ENCODE data around the gene PTPRG. TPM values are rescaled to one million over a fixed set of nuclear protein-coding genes. Genes with fewer than 3 reads are reported as not detected.

Gene PTPRG
- total RNA-seq, 1 experiment from 2014 or later: 11.7 TPM

DNA sequence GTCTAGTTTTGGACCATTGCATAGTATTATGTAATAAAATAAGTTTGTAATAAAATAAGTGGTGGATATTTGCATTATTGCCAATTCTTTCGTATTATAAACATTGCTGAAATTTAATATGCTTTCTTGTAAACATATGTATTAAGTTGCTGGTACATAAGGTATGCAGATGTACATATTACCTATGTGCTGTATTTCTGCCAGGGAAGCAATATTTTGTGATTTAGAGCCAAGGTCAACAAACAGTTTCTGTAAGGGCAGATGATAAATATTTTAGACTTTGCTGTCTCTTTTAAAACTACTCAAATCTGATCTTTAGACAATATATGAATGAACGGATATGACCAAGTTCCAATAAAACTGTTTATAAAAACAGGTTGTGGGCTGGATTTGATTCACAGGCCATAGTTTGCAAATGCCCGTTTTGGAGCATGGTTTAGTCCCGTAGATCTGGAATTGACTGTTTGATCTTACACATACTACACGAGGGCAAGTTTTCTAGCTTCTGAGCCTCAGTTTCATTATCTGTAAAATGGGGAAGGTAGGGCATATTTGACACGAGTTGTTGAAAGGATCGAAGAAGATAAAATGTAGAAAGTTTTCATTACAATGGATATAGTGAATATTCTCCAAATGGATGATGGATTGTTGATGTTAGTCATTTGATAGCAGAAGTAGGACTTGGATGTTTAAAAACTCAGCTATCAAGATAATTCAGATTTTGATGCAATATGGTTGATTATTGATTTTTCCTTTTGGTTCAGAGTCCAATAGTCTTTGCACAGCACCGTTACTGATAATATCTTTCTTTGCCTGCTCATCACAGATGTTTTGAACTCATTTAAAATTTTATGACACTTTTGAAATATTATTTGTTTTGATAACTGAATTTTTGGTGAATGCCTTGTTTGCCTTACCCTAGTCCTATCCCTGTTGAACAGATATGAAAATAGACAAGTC lies 417.4 kb downstream of the PTPRG start:
- H3K4me1 ChIP-seq (ENCODE audit: insufficient read depth, low read length, poor library complexity, severe bottlenecking): no peaks in the 10 kb centered on the region
- TF ChIP-seq, protein P1, sequence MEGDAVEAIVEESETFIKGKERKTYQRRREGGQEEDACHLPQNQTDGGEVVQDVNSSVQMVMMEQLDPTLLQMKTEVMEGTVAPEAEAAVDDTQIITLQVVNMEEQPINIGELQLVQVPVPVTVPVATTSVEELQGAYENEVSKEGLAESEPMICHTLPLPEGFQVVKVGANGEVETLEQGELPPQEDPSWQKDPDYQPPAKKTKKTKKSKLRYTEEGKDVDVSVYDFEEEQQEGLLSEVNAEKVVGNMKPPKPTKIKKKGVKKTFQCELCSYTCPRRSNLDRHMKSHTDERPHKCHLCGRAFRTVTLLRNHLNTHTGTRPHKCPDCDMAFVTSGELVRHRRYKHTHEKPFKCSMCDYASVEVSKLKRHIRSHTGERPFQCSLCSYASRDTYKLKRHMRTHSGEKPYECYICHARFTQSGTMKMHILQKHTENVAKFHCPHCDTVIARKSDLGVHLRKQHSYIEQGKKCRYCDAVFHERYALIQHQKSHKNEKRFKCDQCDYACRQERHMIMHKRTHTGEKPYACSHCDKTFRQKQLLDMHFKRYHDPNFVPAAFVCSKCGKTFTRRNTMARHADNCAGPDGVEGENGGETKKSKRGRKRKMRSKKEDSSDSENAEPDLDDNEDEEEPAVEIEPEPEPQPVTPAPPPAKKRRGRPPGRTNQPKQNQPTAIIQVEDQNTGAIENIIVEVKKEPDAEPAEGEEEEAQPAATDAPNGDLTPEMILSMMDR (conservative IDR thresholded peaks at IDR 0.05; ENCODE audit: low read depth, low read length): no peak
- no peak for TF ChIP-seq EZH2 (IDR thresholded peaks at IDR 0.05; ENCODE audit: borderline replicate concordance, low read depth, low read length, poor library complexity, severe bottlenecking)
- H3K27ac ChIP-seq (ENCODE audit: low read depth, low read length, poor library complexity, severe bottlenecking): no peak overlapping the region
- ChIA-PET POLR2A (ENCODE audit: low non-redundant PET) (no interaction called here), CTCF (no interaction called here)
- BruUV-seq (replicated peaks): no TSS peak
- no peaks in the 10 kb centered on the region for H3K27me3 ChIP-seq (replicated peaks; ENCODE audit: insufficient read depth, low read depth, low read length, poor library complexity)
- no peaks in the 10 kb centered on the region for H3K36me3 ChIP-seq (ENCODE audit: insufficient read depth, low read length, poor library complexity, severe bottlenecking)
- no peaks in the 10 kb centered on the region for H3K9me3 ChIP-seq (ENCODE audit: low read depth, low read length, poor library complexity, severe bottlenecking)
- intact Hi-C loops (cut with micrococcal nuclease; ENCODE audit: unreplicated experiment): no loop called here
- DNase-seq (ENCODE audit: low spot score): no peak
- no peak overlapping the region for H3K4me3 ChIP-seq (ENCODE audit: low read depth, low read length, poor library complexity, severe bottlenecking)

DNA sequence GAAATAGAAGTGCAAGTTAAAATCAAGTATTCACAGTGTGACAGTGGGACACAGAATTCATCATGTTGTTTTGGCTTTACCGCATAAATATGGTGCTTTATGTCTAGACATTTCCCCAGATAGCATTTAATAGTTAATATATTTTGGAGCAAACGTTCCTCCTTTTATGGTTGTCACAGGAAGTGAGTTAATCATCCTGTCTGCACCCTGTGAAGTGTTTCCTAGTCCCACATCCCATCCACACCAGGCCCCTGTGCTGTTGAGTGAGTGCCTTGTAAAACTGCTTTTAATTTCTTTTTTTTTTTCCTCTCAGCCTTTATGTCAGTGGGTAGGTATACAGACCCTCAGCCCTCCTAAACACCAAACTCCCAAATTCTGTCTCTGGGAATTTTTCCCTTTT lies 418.3 kb downstream of the PTPRG start:
- intact Hi-C loops (cut with micrococcal nuclease; ENCODE audit: unreplicated experiment): no loop called here
- H3K36me3 ChIP-seq (ENCODE audit: insufficient read depth, low read length, poor library complexity, severe bottlenecking): no peaks in the 10 kb centered on the region
- H3K27me3 ChIP-seq (replicated peaks; ENCODE audit: insufficient read depth, low read depth, low read length, poor library complexity): no peaks in the 10 kb centered on the region
- ChIA-PET POLR2A (ENCODE audit: low non-redundant PET) (no interaction called here), CTCF (no interaction called here)
- no TSS peak for BruUV-seq (replicated peaks)
- DNase-seq (ENCODE audit: low spot score): peak; percentile 27
- no peaks in the 10 kb centered on the region for H3K4me1 ChIP-seq (ENCODE audit: insufficient read depth, low read length, poor library complexity, severe bottlenecking)
- H3K9me3 ChIP-seq (ENCODE audit: low read depth, low read length, poor library complexity, severe bottlenecking): no peaks in the 10 kb centered on the region
- no peak for TF ChIP-seq EZH2 (IDR thresholded peaks at IDR 0.05; ENCODE audit: borderline replicate concordance, low read depth, low read length, poor library complexity, severe bottlenecking)
- TF ChIP-seq, protein P1 (conservative IDR thresholded peaks at IDR 0.05; ENCODE audit: low read depth, low read length): no peak
- no peak overlapping the region for H3K27ac ChIP-seq (ENCODE audit: low read depth, low read length, poor library complexity, severe bottlenecking)
- no peak overlapping the region for H3K4me3 ChIP-seq (ENCODE audit: low read depth, low read length, poor library complexity, severe bottlenecking)

DNA sequence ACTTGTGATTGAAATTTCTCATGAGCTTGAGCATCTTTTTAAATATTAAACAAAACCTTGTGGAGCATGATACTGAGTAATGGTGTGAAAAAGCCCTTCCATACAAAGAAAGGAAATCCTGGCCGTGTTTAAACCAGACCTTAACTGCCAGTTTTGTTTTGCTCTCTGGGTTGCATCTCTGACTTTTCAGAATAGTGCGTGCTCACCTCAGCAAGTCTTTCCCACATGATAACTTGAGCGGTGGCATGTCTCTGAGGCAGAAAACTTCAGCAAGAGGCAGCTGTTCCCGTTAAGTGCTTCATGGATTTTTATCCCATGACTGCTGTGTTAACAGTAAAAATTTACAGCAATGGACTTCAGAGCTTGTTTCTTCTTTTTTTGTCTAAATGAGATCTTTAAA lies 418.7 kb downstream of the PTPRG start:
- H3K27me3 ChIP-seq (replicated peaks; ENCODE audit: insufficient read depth, low read depth, low read length, poor library complexity): no peaks in the 10 kb centered on the region
- intact Hi-C loops (cut with micrococcal nuclease; ENCODE audit: unreplicated experiment): no loop called here
- TF ChIP-seq, protein P1 (conservative IDR thresholded peaks at IDR 0.05; ENCODE audit: low read depth, low read length): no peak
- TF ChIP-seq EZH2 (IDR thresholded peaks at IDR 0.05; ENCODE audit: borderline replicate concordance, low read depth, low read length, poor library complexity, severe bottlenecking): no peak
- H3K9me3 ChIP-seq (ENCODE audit: low read depth, low read length, poor library complexity, severe bottlenecking): no peaks in the 10 kb centered on the region
- POLR2A ChIA-PET (ENCODE audit: low non-redundant PET): no interaction called here
- no peak overlapping the region for H3K4me3 ChIP-seq (ENCODE audit: low read depth, low read length, poor library complexity, severe bottlenecking)
- DNase-seq (ENCODE audit: low spot score): no peak
- H3K4me1 ChIP-seq (ENCODE audit: insufficient read depth, low read length, poor library complexity, severe bottlenecking): no peaks in the 10 kb centered on the region
- H3K36me3 ChIP-seq (ENCODE audit: insufficient read depth, low read length, poor library complexity, severe bottlenecking): no peaks in the 10 kb centered on the region
- H3K27ac ChIP-seq (ENCODE audit: low read depth, low read length, poor library complexity, severe bottlenecking): no peak overlapping the region
- BruUV-seq (replicated peaks): no TSS peak
- CTCF ChIA-PET: no interaction called here
